Astrocyte (in vitro differentiated cells and primary cell): ENCODE results near the gene EPB41L4B.

ENCODE experiments used
- CTCF ChIP-seq: IDR thresholded peaks from 2 replicates; pipeline ENCODE4 v1.5.1; 2011; ENCODE audit warnings: low read depth, mild to moderate bottlenecking, inconsistent platforms, low read length, moderate library complexity; ENCODE audit not compliant: insufficient read depth
- EZH2 ChIP-seq: IDR thresholded peaks from 2 replicates; pipeline ENCODE4 v1.6.1; 2012; ENCODE audit warnings: mild to moderate bottlenecking, low read length, inconsistent platforms; ENCODE audit not compliant: insufficient read depth

GRCh38 chr9:109132567-109133021 lies 188.3 kb downstream of the EPB41L4B start:
- no peak for TF ChIP-seq EZH2
- no peak for TF ChIP-seq CTCF
